NCI-H2107 treated with DMSO at 0.1 percent for 48 hours (cell line): Measurements from ENCODE around the gene UTP25.
"Not testable (repeated sequence)": the region's sequence is repeated elsewhere in the genome, so short reads cannot be mapped to it uniquely, and the experiment has no call there.

ENCODE experiments used
- DNase-seq: peaks from one replicate; lab custom pipeline; 2025; ENCODE audit not compliant: unreplicated experiment; lab: John Stamatoyannopoulos, UW

The UTP25 gene

DNA sequence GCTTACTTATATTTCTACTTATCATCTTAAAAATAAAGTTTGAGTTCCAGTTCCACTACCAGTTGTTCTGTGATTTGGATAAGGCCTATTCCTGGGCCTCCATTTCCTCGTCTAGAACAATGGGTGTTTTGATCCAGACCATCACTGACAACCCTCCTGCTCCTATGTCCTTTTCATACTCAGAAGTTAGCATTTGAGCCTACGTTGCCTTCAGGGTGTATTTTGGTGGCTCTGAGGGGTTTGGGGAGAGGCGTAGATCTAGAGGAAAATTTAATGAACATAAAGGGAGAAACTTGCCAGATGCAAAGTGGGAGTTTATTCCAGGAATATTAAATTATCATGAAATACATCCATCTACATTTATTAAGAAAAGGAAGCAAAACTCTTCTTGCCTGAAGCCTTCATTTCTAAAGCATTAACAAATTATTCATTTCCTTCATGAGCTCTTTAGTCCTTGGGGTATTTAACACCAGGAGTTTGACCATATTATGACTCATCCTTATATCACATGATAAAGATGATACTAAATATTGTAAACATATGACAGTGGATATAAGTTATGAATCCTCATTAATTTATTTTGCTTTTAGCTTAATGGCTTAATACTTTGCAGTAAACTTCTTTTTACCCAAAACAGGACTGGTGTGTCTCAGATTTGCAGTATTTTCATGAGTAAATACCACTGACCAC, 63.0 kb downstream of the UTP25 start:
- no peak for DNase-seq

DNA sequence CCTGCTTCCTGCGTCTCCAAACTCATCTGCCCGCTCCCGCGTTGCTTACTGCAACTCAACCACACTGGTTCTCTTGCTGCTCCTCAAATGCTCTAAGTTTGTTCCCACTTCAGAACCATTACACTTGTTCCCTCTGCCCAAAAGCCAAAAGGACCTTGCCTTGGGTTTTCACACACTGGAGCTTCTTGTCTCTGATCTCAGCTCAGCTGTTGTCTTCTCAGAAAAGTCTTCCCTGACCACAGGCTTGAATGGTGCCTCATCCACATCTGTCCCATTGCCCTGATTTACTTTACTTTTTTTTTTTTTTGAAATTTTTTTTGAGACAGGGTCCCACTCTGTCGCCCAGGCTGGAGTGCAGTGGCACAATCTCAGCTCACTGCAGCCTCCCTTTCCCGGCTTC, 66.0 kb downstream of the UTP25 start:
- no peak for DNase-seq

DNA sequence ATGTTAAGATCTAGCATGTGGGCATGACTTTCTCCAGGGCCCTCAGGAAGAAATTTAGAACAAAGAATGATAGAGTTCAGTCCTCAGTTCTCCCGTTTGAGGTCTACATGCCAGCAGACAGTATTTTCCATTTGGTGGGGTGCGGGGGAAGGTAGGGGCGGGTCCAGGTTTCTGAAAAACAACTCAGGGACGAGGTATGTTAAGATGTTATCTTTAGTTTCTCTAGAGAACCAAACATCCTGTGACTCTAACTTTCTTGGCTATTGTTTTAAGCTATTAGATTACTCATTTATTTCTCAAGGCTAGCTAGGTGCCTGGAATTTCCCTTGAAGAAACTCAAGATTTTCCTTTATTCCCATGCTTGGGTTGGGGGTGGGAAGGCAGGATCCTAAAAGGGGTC, 67.9 kb downstream of the UTP25 start:
- DNase-seq, result no peak

DNA sequence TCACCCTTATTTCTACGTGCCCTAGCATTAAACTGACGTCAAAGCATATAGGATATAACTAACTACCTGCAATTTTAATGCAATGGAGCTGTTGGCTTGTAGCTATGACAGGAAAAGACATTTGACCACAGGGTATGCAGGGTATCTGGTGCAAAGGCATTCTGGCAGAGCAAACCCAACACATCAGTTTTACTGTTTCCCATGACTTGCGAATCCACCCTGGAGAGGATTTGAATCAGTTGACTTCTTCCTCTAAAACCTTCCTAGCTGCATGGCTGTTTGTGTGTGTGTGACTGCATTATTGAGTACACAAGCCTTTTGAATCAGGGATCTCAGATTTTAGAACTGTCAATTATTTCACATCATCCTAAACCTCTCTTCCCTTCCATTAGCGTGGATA, 68.6 kb downstream of the UTP25 start:
- DNase-seq, result no peak

DNA sequence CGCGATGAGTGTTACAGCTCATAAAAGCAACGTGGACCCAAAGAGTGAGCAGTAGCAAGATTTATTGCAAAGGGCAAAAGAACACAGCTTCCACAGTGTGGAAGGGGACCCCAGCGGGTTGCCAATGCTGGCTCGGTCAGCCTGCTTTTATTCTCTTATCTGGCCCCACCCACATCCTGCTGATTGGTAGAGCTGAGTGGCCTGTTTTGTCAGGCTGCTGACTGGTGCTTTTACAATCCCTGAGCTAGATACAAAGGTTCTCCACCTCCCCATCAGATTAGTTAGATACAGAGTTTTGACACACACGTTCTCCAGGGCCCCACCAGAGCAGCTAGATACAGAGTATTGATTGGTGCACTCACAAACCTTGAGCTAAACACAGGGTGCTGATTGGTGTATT, 70.5 kb downstream of the UTP25 start:
- not testable (repeated sequence) for DNase-seq

DNA sequence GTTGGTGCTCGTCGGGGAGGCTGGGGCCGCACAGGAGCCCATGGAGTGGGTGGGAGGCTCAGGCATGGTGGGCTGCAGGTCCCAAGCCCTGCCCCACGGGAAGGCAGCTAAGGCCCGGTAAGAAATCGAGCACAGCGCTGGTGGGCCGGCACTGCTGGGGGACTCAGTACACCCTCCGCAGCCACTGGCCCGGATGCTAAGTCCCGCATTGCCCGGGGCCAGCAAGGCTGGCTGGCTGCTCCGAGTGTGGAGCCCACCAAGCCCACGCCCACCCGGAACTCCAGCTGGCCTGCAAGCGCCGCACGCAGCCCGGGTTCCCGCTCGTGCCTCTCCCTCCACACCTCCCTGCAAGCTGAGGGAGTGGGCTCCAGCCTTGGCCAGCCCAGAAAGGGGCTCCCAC, 71.1 kb downstream of the UTP25 start:
- DNase-seq, result not testable (repeated sequence)

DNA sequence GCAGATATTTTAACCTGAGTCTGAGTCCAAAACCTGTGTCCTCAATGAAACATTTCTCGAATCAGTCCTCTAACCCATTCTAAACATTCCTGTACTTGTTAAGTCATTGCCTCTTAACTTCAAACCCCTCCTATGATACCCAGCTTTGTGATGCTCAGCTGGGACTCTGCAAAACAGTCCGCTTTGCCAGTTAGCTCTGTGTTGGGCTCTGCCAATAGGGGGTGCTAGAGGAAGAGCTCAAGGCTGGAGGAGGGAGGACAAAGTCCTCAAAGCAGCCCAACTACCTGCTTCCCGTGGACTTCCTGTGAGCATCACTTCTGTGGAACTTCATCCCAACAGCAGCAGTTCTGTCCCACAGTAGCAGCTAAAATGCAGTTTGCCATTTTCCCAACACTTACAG, 72.2 kb downstream of the UTP25 start:
- DNase-seq, result no peak

DNA sequence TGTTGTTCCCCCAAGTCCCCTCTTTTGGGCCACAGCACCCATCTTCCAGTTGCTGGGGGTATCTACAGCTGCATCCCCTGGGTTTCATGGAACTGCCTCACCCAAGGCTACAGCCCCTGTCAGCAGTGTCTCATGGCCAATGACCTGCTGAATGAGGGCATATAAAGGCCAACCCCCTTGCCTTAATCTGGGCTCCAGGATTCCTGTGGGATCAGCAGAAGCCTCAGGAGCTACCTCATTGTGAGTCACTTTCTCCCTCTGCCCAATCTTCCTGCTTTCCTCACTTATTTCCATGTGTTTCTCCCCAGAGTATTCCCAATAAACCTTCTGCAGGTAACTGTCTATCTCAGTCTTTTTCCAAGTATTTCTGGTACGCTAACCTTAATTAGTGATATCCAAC, 73.0 kb downstream of the UTP25 start:
- no peak for DNase-seq

DNA sequence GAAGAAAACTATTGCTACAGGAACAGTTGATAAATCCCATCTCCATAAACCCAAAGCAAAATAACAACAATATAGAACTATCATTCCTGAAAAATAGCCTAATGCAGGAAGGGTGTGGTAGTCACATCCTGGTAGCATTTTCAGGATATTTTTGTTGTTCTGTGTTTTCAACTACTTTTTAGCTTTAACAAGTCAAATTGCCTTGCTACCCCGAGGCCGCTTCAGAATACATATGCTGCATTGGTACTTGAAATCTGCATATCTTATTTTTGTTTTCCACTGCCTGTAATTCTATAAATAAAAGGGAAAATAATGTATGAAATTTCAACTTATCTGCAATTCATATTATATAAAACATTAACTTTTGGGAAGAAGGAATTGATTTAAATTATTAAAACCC, 73.4 kb downstream of the UTP25 start:
- no peak for DNase-seq

DNA sequence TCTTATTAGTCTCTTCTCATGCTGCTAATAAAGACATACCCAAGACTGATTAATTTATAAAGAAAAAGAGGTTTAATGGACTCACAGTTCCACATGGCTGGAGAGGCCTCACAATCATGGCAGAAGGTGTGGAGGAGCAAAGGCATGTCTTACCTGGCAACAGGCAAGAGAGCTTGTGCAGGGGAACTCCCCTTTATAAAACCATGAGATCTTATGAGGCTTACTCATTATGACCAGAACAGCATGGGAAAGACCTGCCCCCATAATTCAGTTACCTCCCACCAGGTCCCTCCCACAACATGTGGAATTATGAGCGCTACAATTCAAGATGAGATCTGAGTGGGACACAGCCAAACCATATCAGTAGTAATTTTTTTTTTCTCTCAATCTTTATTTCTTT, 77.0 kb downstream of the UTP25 start:
- not testable (repeated sequence) for DNase-seq
